PC-3 (cell line): Measurements from ENCODE around the gene FARS2. TPM values are rescaled to one million over a fixed set of nuclear protein-coding genes. Genes with fewer than 3 reads are reported as not detected.
A peak's percentile ranks its signal among the peaks of the same experiment; 100 is the strongest.

ENCODE experiments used
- ATAC-seq: fragments of 200-7000 bp; cut with Tn5 transposase; 2 replicates; pipeline ENCODE4 v1.9.1; 2020; ENCODE audit warnings: mild to moderate bottlenecking, moderate library complexity
- BruUV-seq: library from RNA; stranded (reverse); fragments of 400-500 nt; replicated peaks from 2 replicates; lab custom pipeline; 2021; lab: Mats Ljungman, UMichigan
- CTCF ChIA-PET: fragments of 300-600 bp; sonication (Branson Sonifier 250); formaldehyde crosslinking; loops from one replicate; lab custom pipeline; 2022; ENCODE audit warnings: antibody characterized with exemption; lab: Charles Lee
- POLR2A ChIA-PET: fragments of 300-600 bp; sonication (Branson Sonifier 250); formaldehyde crosslinking; loops from one replicate; lab custom pipeline; 2022; ENCODE audit warnings: antibody characterized with exemption; ENCODE audit not compliant: unreplicated experiment; lab: Charles Lee
- DNase-seq: peaks from one replicate; pipeline ENCODE4 v3.0.0-alpha.2; 2015
- H2AFZ ChIP-seq: fragments of 300-600 bp; sonication (generic); 2 replicates; pipeline ENCODE4 v1.6.0; 2016; ENCODE audit warnings: antibody characterized with exemption, low read length
- H3F3A ChIP-seq: fragments of 300-600 bp; sonication (generic); one replicate; pipeline ENCODE4 v1.6.0; 2017; ENCODE audit warnings: antibody characterized with exemption, low read length, control low read depth, mild to moderate bottlenecking; ENCODE audit not compliant: unreplicated experiment
- H3K27ac ChIP-seq: fragments of 300-600 bp; sonication (generic); 2 replicates; pipeline ENCODE4 v1.5.1; 2016; ENCODE audit warnings: mild to moderate bottlenecking, low read length
- H3K27me3 ChIP-seq: fragments of 300-600 bp; sonication (generic); 2 replicates; pipeline ENCODE4 v1.6.1; 2016; ENCODE audit warnings: low read length, mixed read lengths
- H3K36me3 ChIP-seq: fragments of 300-600 bp; sonication (generic); 2 replicates; pipeline ENCODE4 v1.6.1; 2016; ENCODE audit warnings: low read depth, mixed run types, low read length, mixed read lengths
- H3K4me1 ChIP-seq: fragments of 300-600 bp; sonication (generic); 2 replicates; pipeline ENCODE4 v1.5.1; 2016; ENCODE audit warnings: low read length; ENCODE audit not compliant: insufficient read depth
- H3K4me2 ChIP-seq: fragments of 300-600 bp; sonication (generic); 2 replicates; pipeline ENCODE4 v1.6.0; 2016; ENCODE audit warnings: low read length
- H3K4me3 ChIP-seq: fragments of 300-600 bp; sonication (generic); 2 replicates; pipeline ENCODE4 v1.5.1; 2016; ENCODE audit warnings: mild to moderate bottlenecking, low read length, mixed read lengths
- H3K79me2 ChIP-seq: fragments of 300-600 bp; sonication (generic); 2 replicates; pipeline ENCODE4 v1.6.1; 2017; ENCODE audit warnings: low read length, mixed read lengths
- H3K9ac ChIP-seq: fragments of 300-600 bp; sonication (generic); 2 replicates; pipeline ENCODE4 v1.6.0; 2016; ENCODE audit warnings: mild to moderate bottlenecking, low read length
- H3K9me2 ChIP-seq: fragments of 300-600 bp; sonication (generic); replicated peaks from 2 replicates; pipeline ENCODE4 v1.6.1; 2016; ENCODE audit warnings: mixed run types, low read length, mixed read lengths
- H3K9me3 ChIP-seq: fragments of 300-600 bp; sonication (generic); 2 replicates; pipeline ENCODE4 v1.6.1; 2016; ENCODE audit warnings: low read length, mixed read lengths
- H4K20me1 ChIP-seq: fragments of 300-600 bp; sonication (generic); 2 replicates; pipeline ENCODE4 v1.6.1; 2016; ENCODE audit warnings: low read length, mixed read lengths
- CTCF ChIP-seq: fragments of 300-600 bp; sonication (generic); conservative IDR thresholded peaks from 2 replicates; pipeline ENCODE4 v1.5.1; 2017; ENCODE audit warnings: antibody characterized with exemption, low read depth, mild to moderate bottlenecking, low read length
- EZH2 ChIP-seq: fragments of 300-600 bp; sonication (generic); IDR thresholded peaks from one replicate; pipeline ENCODE4 v1.6.1; 2017; ENCODE audit warnings: antibody characterized with exemption, mild to moderate bottlenecking, low read length; ENCODE audit not compliant: unreplicated experiment
- EZH2phosphoT487 ChIP-seq: fragments of 300-600 bp; sonication (generic); IDR thresholded peaks from 2 replicates; pipeline ENCODE4 v1.6.1; 2018; ENCODE audit warnings: mild to moderate bottlenecking, antibody characterized with exemption, low read length, borderline replicate concordance
- intact Hi-C: fragments of 100-400 bp; cut with micrococcal nuclease; formaldehyde crosslinking; loops from 2 replicates; pipeline ENCODE4 v1.9.0; 2023
- total RNA-seq: library from RNA; depleted of rRNA; stranded (reverse); fragments of >200 nt; gene quantifications from 2 replicates; pipeline ENCODE4 v1.2.3, GENCODE V29; 2014

FARS2 gene
- total RNA-seq, 1 experiment from 2014 or later, result 23.0 TPM

GRCh38 chr6:5286780-5287179 lies 25.5 kb downstream of the FARS2 start:
- BruUV-seq, result no TSS peak
- Histone ChIP-seq H3K4me3 (no peak overlapping the region), H3K36me3 (no peaks in the 10 kb centered on the region), H3K79me2 (peaks cover 15% of the 10 kb centered on the region; the same call in 1 of the 2 replicates), H3K4me1 (peaks cover 9% of the 10 kb centered on the region), H3K27ac (no peak overlapping the region), H3K9me3 (no peaks in the 10 kb centered on the region), H3K9me2 (no peaks in the 10 kb centered on the region), H4K20me1 (no peaks in the 10 kb centered on the region), H3F3A (no peaks in the 10 kb centered on the region), H2AFZ (no peak overlapping the region), H3K9ac (no peak overlapping the region), H3K4me2 (no peak overlapping the region), H3K27me3 (no peaks in the 10 kb centered on the region)
- CTCF ChIA-PET, result no interaction called here
- ATAC-seq (no peak), DNase-seq (no peak)
- TF ChIP-seq EZH2phosphoT487, result no peak
- TF ChIP-seq CTCF, result no peak
- no peak for TF ChIP-seq EZH2
- POLR2A ChIA-PET, result no interaction called here
- intact Hi-C loops, result no loop called here

- TF ChIP-seq CTCF (no peak), EZH2 (no peak), EZH2phosphoT487 (no peak)
- intact Hi-C loops, result no loop called here
These were observed 26.1 kb downstream of the FARS2 start for GRCh38 chr6:5287205-5287965.

GRCh38 chr6:5287966-5288297 lies 26.6 kb downstream of the FARS2 start:
- DNase-seq, result no peak
- Histone ChIP-seq H3F3A (no peaks in the 10 kb centered on the region), H3K79me2 (peaks cover 20% of the 10 kb centered on the region; the same call in 1 of the 2 replicates), H3K36me3 (no peaks in the 10 kb centered on the region), H3K27ac (no peak overlapping the region), H3K9ac (no peak overlapping the region), H3K9me3 (no peaks in the 10 kb centered on the region), H3K4me3 (no peak overlapping the region), H3K27me3 (no peaks in the 10 kb centered on the region), H4K20me1 (no peaks in the 10 kb centered on the region), H3K4me1 (peaks cover 9% of the 10 kb centered on the region), H3K4me2 (no peak overlapping the region), H2AFZ (no peak overlapping the region), H3K9me2 (no peaks in the 10 kb centered on the region)
- intact Hi-C loops, result no loop called here
- TF ChIP-seq EZH2phosphoT487, result no peak
- no peak for TF ChIP-seq EZH2
- TF ChIP-seq CTCF, result no peak
- ChIA-PET CTCF (interaction anchor here (0.6 kb wide), 1 partner anchor 36 kb away, joined by 4 read pairs; no protein-coding TSS in a partner anchor), POLR2A (no interaction called here)
- ATAC-seq, result peak; percentile 15; the same call in 1 of the 2 replicates
- no TSS peak for BruUV-seq

More at GRCh38 chr6:5287205-5287965, 26.1 kb downstream of the FARS2 start:
- no peak overlapping the region for H3K9ac ChIP-seq
- BruUV-seq, result no TSS peak
- H2AFZ ChIP-seq, result no peak overlapping the region
- H3F3A ChIP-seq, result no peaks in the 10 kb centered on the region
- H3K9me3 ChIP-seq, result no peaks in the 10 kb centered on the region
- peaks cover 19% of the 10 kb centered on the region; the same call in 1 of the 2 replicates for H3K79me2 ChIP-seq
- H3K27me3 ChIP-seq, result no peaks in the 10 kb centered on the region
- no peaks in the 10 kb centered on the region for H3K36me3 ChIP-seq
- ATAC-seq (peak; percentile 92), DNase-seq (peak; percentile 61)
- no peak overlapping the region for H3K4me3 ChIP-seq
- peaks cover 9% of the 10 kb centered on the region for H3K4me1 ChIP-seq
- H3K4me2 ChIP-seq, result 0 out of 2 replicates have a peak overlapping the region, but pooled peaks have one; percentile 14
- ChIA-PET POLR2A (no interaction called here), CTCF (interaction anchor here (0.6 kb wide), 1 partner anchor 35 kb away, joined by 4 read pairs; no protein-coding TSS in a partner anchor)
- H4K20me1 ChIP-seq, result no peaks in the 10 kb centered on the region
- H3K9me2 ChIP-seq, result no peaks in the 10 kb centered on the region
- H3K27ac ChIP-seq, result no peak overlapping the region
